HCEC 1CT (cell line): Measurements from ENCODE around the gene SPATA1.
A peak's percentile ranks its signal among the peaks of the same experiment; 100 is the strongest.
"Not testable (repeated sequence)": the region's sequence is repeated elsewhere in the genome, so short reads cannot be mapped to it uniquely, and the experiment has no call there.

Source experiments
- DNase-seq: peaks from one replicate; pipeline ENCODE4 v3.0.0-alpha.2; 2017

The SPATA1 gene

GRCh38 chr1:84509029-84509428, 2.8 kb downstream of the SPATA1 start:
- no peak for DNase-seq

DNA sequence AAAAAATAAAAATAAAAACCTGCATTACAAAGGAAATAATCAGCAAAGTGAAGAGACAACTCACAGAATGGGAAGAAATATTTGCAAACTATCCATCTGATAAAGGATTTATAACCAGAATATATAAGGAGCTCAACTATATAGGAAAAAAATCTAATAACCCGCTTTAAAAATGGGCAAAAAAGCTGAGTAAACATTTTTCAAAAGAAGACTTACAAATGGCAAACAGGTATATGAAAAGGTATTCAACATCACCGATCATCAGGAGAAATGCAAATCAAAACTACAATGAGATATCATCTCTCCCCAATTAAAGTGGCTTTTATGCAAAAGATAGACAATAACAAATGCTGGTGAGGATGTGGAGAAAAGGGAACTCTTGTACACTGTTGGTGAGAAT, 4.0 kb downstream of the SPATA1 start:
- no peak for DNase-seq

DNA sequence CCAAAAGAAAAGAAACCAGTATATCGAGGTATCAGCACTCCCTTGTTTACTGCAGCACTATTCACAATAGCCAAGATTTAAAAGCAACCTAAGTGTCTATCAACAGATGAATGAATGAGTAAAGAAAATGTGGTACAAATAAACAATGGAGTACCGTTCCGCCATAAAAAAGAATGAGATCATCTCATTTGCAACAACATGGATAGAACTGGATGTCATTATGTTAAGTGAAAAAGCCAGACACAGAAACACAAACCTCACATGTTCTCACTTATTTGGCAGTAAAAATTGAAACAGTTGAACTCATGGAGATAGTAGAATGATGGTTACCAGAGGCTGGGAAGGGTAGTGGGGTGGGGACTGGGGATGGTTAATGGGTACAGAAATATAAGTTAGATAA, 4.5 kb downstream of the SPATA1 start:
- DNase-seq: no peak

DNA sequence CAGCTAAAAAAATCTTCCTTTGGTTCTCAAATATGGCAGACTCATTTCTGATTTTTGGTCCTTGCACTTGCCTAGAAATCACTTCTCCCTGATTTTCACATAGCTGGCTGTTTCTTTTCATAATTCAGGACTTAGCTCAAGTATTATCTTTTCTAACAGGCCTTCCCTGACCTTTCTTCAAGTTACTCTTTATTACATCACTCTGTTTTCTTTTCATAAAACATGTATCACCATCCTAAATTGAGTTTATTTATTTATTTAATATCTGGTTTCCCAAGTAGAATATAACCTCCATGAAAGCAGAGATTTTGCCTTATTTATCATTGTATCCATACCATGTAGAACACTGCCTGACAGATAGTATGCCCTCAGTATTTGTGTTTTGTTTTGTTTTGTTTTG, 18.4 kb downstream of the SPATA1 start:
- DNase-seq: no peak

DNA sequence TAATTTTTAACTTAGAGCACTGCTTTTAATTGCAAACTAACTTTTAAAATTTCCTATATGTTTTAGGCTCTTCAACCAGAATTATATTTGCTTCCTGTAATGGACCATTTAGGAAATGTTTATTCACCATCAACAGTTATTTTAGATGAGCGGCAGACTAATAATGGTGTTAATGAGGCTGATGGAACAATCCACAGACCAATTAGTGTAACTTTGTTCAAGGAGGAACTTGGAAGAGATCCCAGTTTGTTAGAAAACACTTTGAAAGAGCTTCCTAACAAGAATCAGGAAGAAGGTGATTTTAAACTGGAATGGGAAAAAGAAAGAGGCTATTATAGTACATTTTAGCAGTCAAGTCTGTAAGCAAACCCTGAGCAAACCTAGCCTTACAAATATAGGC, 19.6 kb downstream of the SPATA1 start:
- no peak for DNase-seq

DNA sequence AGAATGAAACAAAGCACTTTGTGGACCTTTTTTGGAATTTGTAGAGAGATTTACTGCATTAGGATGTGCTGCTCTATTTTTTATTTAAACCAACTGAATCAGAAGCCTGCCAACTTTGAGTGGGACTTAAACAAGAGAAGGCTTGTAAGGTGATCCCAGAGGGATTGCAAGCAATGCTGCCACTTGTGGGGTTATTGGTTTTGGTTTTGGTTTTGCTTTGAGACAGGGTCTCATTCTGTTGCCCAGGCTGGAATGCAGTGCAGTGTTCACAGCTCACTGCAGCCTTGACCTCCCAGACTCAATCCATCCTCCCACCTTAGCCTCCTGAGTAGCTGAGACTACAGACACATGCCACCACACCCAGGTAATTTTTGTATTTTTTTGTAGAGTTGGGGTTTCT, 32.4 kb downstream of the SPATA1 start:
- no peak for DNase-seq

GRCh38 chr1:84539972-84540371, 33.8 kb downstream of the SPATA1 start:
- no peak for DNase-seq

- DNase-seq: no peak
Measured at GRCh38 chr1:84540759-84541158, 34.6 kb downstream of the SPATA1 start.

DNA sequence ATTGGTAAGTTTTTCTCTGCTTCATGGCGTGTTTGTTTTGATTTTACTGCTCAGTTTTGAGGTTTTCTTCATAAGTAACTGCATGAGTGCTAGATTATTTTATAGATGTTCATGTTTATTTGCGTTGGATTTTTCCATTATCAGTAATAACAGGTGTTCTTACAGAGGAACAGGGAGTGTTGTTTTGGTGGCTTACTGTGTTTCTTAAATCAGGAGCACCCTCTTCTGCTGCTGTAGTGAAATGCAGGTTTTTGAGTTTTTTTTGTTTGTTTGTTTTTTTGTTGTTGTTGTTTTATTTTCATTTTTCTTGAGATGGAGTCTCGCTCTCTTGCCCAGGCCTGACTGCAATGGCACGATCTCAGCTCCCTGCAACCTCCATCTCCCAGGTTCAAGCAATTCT, 35.5 kb downstream of the SPATA1 start:
- DNase-seq: peak; percentile 12

GRCh38 chr1:84550826-84551225, 44.6 kb downstream of the SPATA1 start:
- DNase-seq: no peak

DNA sequence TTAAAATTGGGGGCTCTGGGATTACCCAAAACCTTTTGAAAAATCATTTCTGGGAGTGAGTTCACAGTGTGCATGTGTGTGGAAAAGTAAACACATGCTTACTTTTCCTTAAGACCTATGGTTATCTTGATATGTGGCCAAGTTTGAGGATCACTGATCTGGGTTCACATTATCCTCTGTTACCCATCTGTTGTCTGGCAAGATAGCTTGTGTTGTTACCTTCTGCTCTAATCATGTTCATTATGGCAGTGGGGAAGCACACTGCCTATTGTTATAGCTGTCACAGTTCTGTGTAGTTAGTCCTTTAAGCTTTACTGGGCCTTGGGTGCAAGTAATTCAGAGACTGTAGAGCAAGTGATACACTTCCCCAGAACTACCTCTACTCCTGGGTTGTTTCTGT, 63.0 kb downstream of the SPATA1 start:
- DNase-seq: no peak

DNA sequence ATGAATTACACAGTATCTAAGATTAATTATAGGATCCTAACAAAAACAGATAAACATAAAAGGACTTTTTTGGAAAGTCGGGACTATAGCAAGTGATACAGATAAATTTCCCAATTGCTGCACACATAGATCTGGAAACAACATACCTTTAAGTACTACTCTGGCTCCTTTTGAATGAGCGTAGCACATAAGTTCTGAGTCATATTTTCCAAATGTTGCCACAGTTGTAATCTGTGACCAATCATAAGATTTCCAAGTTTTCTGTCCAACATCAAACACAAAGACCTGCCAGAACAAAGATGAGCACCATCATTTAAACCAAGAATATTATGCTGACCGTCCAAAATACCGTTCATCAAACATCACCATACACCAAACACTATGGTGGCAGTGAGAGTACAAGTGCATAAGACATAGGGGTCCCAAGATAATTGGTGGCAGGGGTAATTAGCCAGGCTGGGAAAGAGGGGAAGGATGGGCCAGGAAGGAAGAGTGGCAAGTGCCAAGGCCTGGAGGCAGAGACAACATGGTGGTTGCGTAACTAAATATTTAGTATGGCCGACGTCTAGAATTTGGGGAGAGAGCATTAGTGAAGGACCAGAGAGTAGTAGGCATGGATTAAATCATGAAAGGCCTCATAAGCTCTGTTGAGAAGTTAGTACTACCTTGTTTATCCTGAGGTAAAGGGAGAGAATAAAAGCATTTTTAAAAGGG, 64.4 kb downstream of the SPATA1 start:
- DNase-seq: peak; percentile 61

- peak; percentile 68 for DNase-seq
Measured at GRCh38 chr1:84571150-84571535, 65.0 kb downstream of the SPATA1 start.

- DNase-seq: peak; percentile 27
Measured at GRCh38 chr1:84573481-84573966, 67.3 kb downstream of the SPATA1 start.

- DNase-seq: peak; percentile 84
Measured at GRCh38 chr1:84573967-84574842, 68.0 kb downstream of the SPATA1 start, which contains the start of gene CTBS. TSS of gene CTBS (minus strand) at chr1:84574440. CDS start at chr1:84574415, 25 bp downstream.

GRCh38 chr1:84574936-84575335, 68.8 kb downstream of the SPATA1 start:
- DNase-seq: no peak

GRCh38 chr1:84581648-84582047, 75.5 kb downstream of the SPATA1 start:
- DNase-seq: no peak

GRCh38 chr1:84582802-84583587, 76.8 kb downstream of the SPATA1 start:
- DNase-seq: no peak

- no peak for DNase-seq
Measured at GRCh38 chr1:84583648-84584047, 77.5 kb downstream of the SPATA1 start.

DNA sequence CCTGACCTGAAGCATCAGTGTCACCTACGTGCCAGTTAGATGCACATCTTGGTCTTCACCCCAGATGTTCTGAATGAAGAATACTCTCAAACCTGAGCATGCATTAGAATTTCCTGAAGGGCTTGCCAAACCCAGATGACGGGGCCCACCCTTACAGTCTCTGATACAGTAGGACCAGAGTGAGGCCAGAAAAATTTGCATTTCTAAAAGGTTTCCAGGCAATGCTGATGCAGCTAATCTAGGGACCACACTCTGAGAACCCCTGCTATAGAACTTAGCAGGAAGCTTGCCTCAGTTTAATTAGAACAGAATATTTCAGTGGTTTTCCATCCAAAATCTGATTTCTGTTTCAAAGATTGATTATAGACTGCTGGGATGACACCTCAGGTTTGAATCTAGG, 77.9 kb downstream of the SPATA1 start:
- DNase-seq: no peak

- no peak for DNase-seq
Measured at GRCh38 chr1:84585803-84586202, 79.6 kb downstream of the SPATA1 start.

GRCh38 chr1:84587099-84587498, 80.9 kb downstream of the SPATA1 start:
- no peak for DNase-seq

- DNase-seq: not testable (repeated sequence)
Measured at GRCh38 chr1:84594959-84595358, 88.8 kb downstream of the SPATA1 start.
